ENCODE measurements around the gene BEST4.
"Not testable (repeated sequence)": the region's sequence is repeated elsewhere in the genome, so short reads cannot be mapped to it uniquely, and the experiment has no call there.

The BEST4 gene

DNA sequence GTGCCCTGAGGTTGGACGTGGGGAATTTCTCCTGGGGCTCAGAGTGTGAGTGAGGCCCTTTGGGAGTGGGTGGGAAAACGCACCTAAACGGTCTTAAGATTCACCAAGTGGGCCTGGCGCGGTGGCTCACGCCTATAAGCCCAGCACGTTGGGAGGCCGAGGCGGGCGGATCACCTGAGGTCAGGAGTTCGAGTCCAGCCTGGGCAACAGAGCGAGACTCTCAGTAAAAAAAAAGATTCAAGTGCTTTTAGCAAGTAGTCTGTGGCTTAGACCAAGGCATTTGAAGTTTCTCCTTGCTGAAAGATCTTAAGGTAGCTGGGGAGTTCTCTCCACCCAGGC, 11.3 kb downstream of the BEST4 start:
- no peak for DNase-seq

DNA sequence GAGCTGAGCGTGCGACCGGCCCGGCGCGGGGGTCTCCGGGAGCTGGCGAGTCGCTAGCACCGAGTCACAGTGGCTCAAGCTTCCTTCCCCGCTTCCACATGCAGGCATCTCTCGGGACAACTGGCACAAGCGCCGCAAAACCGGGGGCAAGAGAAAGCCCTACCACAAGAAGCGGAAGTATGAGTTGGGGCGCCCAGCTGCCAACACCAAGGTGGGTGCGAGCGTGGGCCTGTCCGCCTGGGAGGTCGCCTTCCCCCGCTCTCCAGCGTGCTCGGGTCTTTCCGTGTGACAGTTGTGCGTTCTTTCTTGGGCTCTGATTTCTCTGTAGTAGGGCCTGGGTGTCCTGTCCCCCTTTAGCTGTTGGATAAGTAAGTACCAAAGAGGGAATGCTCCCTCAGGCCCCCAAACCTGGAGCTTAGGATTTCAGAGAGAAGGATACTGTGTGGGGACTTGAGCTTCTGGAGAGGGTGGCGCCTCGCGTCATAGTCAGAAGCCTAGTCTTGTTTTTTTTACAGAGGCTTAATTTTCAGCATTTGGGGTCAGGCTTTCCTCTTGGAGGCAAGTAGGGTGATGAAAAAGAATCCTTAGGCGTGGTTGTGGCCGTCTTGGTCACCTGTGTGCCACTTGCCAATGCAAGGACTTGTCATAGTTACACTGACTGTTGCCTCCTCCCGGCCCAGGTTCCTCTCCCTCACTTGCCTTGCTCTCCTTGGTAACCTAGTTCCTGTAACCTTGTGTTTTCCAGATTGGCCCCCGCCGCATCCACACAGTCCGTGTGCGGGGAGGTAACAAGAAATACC, 11.8 kb downstream of the BEST4 start:
- DNase-seq: no peak

- DNase-seq: peak; percentile 92
Observed at GRCh38 chr1:44775078-44775929, 12.7 kb downstream of the BEST4 start, which contains the start of gene RPS8. RPS8 (plus strand) TSS chr1:44775540; CDS start chr1:44775597, 57 bp downstream.

- not testable (repeated sequence) for DNase-seq
Observed at GRCh38 chr1:44766421-44766820, 21.5 kb downstream of the BEST4 start.

GRCh38 chr1:44760876-44761275, 27.1 kb downstream of the BEST4 start:
- DNase-seq: no peak

- DNase-seq: no peak
Observed at GRCh38 chr1:44759077-44759476, 28.9 kb downstream of the BEST4 start.

DNA sequence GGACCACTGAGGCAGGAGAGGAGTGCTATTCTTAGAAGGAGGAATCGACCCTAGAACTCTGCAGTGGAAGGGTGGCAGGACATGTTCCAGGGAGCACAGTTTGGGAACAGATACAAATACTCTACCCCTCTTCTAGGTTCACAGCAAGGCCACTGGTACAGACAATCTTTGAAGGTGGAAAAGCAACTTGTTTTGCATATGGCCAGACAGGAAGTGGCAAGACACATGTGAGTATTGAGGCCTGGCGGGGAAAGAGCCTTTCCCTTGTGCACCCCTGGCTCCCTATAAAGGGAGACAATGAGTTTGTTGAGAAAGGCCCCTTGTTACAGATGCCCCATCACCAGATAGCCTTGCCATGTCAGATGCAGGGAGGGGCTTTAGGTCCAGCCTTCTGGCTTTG, 30.6 kb downstream of the BEST4 start:
- no peak for DNase-seq

GRCh38 chr1:44747878-44748277, 40.1 kb downstream of the BEST4 start:
- no peak for DNase-seq

DNA sequence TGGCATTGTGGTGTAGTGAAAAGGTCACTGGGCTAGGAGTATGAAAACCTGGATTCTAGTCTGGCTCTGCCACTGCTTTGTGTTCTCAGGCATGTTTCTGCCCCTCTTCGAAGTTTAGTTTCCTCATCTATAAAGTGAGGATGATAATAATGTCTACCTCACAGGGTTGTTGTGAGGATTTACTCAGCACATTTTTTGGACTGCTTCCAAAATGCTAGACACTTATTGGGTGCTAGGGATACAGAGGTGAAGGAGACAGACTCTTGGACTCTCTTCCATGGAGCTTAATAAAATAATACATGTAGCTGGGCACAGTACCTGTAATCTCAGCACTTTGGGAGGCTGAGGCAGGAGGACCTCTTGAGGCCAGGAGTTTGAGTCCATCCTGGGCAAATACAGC, 44.8 kb downstream of the BEST4 start:
- DNase-seq: no peak

DNA sequence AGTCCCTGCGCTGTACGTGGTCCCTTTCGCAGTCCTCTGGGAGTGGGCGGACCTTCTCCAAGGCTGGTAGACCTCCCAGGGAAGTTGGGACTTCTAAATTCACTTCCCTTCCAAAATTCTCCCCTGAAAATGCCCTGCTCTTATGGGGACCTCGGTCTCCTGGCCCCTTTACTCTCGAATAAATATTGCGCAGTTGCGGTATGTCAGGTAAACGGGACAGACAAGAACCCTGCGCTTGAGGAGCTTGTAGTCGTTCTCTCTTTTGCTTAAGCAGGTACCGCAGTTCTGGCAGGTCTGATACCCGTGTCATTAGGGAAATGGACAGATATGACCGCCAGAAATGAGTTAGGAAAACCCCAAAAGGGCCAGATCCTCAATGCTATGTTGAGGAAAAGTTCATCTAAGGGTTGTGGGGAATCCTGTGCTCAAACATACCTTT, 47.8 kb downstream of the BEST4 start:
- no peak for DNase-seq

DNA sequence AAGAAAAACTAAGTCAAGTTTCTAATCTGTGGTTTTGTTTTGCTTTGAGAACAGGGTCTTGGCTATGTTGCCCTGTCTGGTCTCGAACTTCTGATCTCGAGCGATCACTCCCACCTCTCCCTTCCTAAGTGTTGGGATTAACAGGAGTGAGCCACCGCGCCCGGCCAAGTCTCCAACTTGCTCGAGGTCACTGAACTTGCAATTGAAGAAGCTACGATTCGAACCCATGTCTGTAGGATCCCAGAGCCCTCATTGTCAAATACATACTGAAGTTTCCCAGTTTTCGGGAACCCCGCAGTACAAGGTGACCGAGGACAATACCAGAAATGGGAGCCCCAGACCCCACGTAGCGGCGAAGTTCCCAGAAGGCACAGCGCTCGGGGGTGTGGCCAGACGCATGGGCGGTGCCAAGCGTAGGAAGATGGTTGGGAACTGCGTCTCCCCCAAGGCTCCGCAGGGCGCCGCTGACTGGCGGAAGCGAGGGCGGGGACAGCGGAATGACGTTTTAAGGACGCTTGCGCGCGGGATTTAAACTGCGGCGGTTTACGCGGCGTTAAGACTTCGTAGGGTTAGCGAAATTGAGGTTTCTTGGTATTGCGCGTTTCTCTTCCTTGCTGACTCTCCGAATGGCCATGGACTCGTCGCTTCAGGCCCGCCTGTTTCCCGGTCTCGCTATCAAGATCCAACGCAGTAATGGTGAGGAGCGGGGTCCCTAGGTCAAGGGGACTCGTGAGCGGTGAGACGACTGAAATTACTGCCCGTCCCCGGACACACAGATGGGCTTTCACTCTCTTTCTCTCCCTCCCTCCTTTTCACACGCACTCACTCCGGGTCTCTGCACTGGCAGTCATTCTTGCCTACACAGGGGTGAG, 48.4 kb downstream of the BEST4 start, which contains the start of gene KIF2C:
KIF2C (plus strand) TSS at position 531 of the 872 bp plus-strand sequence; CDS start at position 627, 96 bp downstream.
- DNase-seq: peak; percentile 98

GRCh38 chr1:44738953-44739306, 49.0 kb downstream of the BEST4 start:
- not testable (repeated sequence) for DNase-seq

- DNase-seq: no peak
Observed at GRCh38 chr1:44735992-44736391, 52.0 kb downstream of the BEST4 start.

DNA sequence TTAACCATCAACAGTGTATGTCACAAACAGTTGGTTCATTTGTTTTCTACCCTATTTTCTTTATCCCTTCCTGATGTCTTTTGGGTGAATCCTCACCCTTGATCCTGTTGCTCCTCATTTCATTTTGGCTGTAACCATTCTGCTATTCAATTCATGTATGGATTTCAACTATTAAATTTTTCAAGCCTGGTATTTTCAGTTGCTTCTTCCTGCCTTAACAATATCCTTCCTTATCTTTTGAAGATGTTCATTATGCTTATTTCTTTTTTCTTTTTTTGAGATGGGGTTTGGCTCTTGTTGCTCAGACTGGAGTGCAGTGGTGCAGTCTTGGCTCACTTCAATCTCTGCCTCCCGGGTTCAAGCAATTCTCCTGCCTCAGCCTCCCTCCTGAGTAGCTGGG, 54.2 kb downstream of the BEST4 start:
- DNase-seq: no peak

All from CD4-positive, alpha-beta T cell treated with Interleukin-6 for 4 hours (primary cell).